SK-N-SH (cell line): ENCODE data around the gene UTP25. TPM values are rescaled to one million over a fixed set of nuclear protein-coding genes. Genes with fewer than 3 reads are reported as not detected.

Experiments used
- CTCF ChIA-PET: fragments of 300-600, 350-600 bp; formaldehyde crosslinking; extraction: SDS; loops from one replicate; lab custom pipeline; 2021; lab: Yijun Ruan, JAX
- POLR2A ChIA-PET: fragments of 350-600 bp; sonication (Branson Sonifier 250); formaldehyde crosslinking; extraction: SDS; loops from one replicate; lab custom pipeline; 2020; ENCODE audit warnings: antibody characterized with exemption, inconsistent platforms; lab: Yijun Ruan, JAX
- DNase-seq: peaks from one replicate; pipeline ENCODE4 v3.0.0; 2012
- H2AFZ ChIP-seq: fragments of 200-600 bp; sonication (generic); 2 replicates; pipeline ENCODE4 v1.8.1; 2016; ENCODE audit warnings: antibody characterized with exemption, mild to moderate bottlenecking, low read depth
- H3F3A ChIP-seq: fragments of 200-600 bp; sonication (generic); replicated peaks from 2 replicates; pipeline ENCODE3; 2016; ENCODE audit warnings: antibody characterized with exemption, mild to moderate bottlenecking; ENCODE audit not compliant: insufficient read depth
- H3K27ac ChIP-seq, 2 experiments: fragments of 200-500 bp in 1 of 2; fragments of 200-600 bp in 1 of 2; sonication (Bioruptor generic) in 1 of 2; sonication (generic), shearing (Covaris generic) in 1 of 2; 2 replicates each; pipeline versions ENCODE4 v1.5.1 to v1.6.1; 2014 to 2016; ENCODE audit warnings: low read depth in 2 of 2, inconsistent platforms in 1 of 2, low read length in 1 of 2, mild to moderate bottlenecking in 1 of 2, mixed read lengths in 1 of 2
- H3K27me3 ChIP-seq: fragments of 200-600 bp; sonication (generic), shearing (Covaris generic); 2 replicates; pipeline ENCODE4 v1.6.1; 2016; ENCODE audit warnings: mixed run types; ENCODE audit not compliant: insufficient read depth
- H3K36me3 ChIP-seq, 2 experiments: fragments of 200-500 bp in 1 of 2; fragments of 200-600 bp in 1 of 2; sonication (Bioruptor generic) in 1 of 2; sonication (generic) in 1 of 2; replicated peaks in 1 of 2; 2 replicates each; pipeline versions ENCODE3 to v1.5.1; 2014 to 2016; ENCODE audit warnings: low read length in 1 of 2, mild to moderate bottlenecking in 1 of 2; ENCODE audit not compliant: insufficient read depth in 2 of 2, control insufficient read depth in 1 of 2
- H3K4me1 ChIP-seq, 2 experiments: fragments of 200-500 bp in 1 of 2; fragments of 200-600 bp in 1 of 2; sonication (Bioruptor generic) in 1 of 2; sonication (generic), shearing (Covaris generic) in 1 of 2; 2 replicates each; pipeline versions ENCODE4 v1.5.1 to v1.6.1; 2014 to 2016; ENCODE audit warnings: low read depth in 1 of 2, low read length in 1 of 2, mixed run types in 1 of 2; ENCODE audit not compliant: insufficient read depth in 2 of 2, control insufficient read depth in 1 of 2
- H3K4me2 ChIP-seq: fragments of 200-600 bp; sonication (generic), shearing (Covaris generic); 2 replicates; pipeline ENCODE4 v1.6.1; 2017; ENCODE audit warnings: mixed run types
- H3K4me3 ChIP-seq, 2 experiments: fragments of 200-500 bp in 1 of 2; fragments of 200-600 bp in 1 of 2; sonication (Bioruptor generic) in 1 of 2; sonication (generic), shearing (Covaris generic) in 1 of 2; 2 replicates each; pipeline versions ENCODE4 v1.5.1 to v1.8.1; 2014 to 2016; ENCODE audit warnings: low read depth in 2 of 2, inconsistent platforms in 1 of 2, low read length in 1 of 2, mild to moderate bottlenecking in 1 of 2, mixed read lengths in 1 of 2, moderate library complexity in 1 of 2
- H3K79me2 ChIP-seq: fragments of 200-600 bp; sonication (generic); 2 replicates; pipeline ENCODE4 v1.8.1; 2017; ENCODE audit warnings: mild to moderate bottlenecking; ENCODE audit not compliant: insufficient read depth
- H3K9ac ChIP-seq: fragments of 200-600 bp; sonication (generic); 2 replicates; pipeline ENCODE4 v1.6.1; 2017; ENCODE audit warnings: mixed run types
- H3K9me2 ChIP-seq: fragments of 200-600 bp; sonication (generic); 2 replicates; pipeline ENCODE4 v1.6.1; 2017; ENCODE audit warnings: mixed run types
- H3K9me3 ChIP-seq: fragments of 200-600 bp; sonication (generic); 2 replicates; pipeline ENCODE4 v1.6.1; 2017; ENCODE audit warnings: mixed run types, mild to moderate bottlenecking, moderate library complexity
- H4K20me1 ChIP-seq: fragments of 200-600 bp; sonication (generic); 2 replicates; pipeline ENCODE4 v1.6.1; 2017; ENCODE audit warnings: mild to moderate bottlenecking, mixed run types; ENCODE audit not compliant: insufficient read depth
- FOXJ3 ChIP-seq: sonication (generic); formaldehyde crosslinking; IDR thresholded peaks from 2 replicates; pipeline ENCODE4 v1.5.1; 2020; ENCODE audit warnings: mild to moderate bottlenecking, missing genetic modification reagents
- FOXM1 ChIP-seq: IDR thresholded peaks from 2 replicates; pipeline ENCODE4 v1.4.0; 2012; ENCODE audit warnings: low read depth, mild to moderate bottlenecking
- IRF3 ChIP-seq: fragments of 150-350 bp; IDR thresholded peaks from 2 replicates; pipeline ENCODE4 v1.6.1; 2016; ENCODE audit warnings: mild to moderate bottlenecking, low read depth, low read length
- MXI1 ChIP-seq: IDR thresholded peaks from 2 replicates; pipeline ENCODE4 v1.6.1; 2012; ENCODE audit warnings: mild to moderate bottlenecking, low read depth, low read length, improper control_type of control experiment
- NRF1 ChIP-seq: IDR thresholded peaks from 2 replicates; pipeline ENCODE4 v1.6.1; 2012; ENCODE audit warnings: low read depth, mild to moderate bottlenecking, low read length
- PBX3 ChIP-seq: IDR thresholded peaks from 2 replicates; pipeline ENCODE4; 2012
- POLR2AphosphoS5 ChIP-seq: IDR thresholded peaks from 2 replicates; pipeline ENCODE4 v1.6.1; 2012; ENCODE audit warnings: low read depth, low read length
- RAD21 ChIP-seq: IDR thresholded peaks from 2 replicates; pipeline ENCODE4 v1.6.1; 2012; ENCODE audit warnings: mild to moderate bottlenecking, low read length
- REST ChIP-seq: IDR thresholded peaks from 2 replicates; pipeline ENCODE4 v1.6.1; 2012; ENCODE audit warnings: mild to moderate bottlenecking, low read depth, low read length, moderate library complexity
- RFX5 ChIP-seq: IDR thresholded peaks from 2 replicates; pipeline ENCODE4 v1.6.1; 2012; ENCODE audit warnings: mild to moderate bottlenecking, improper control_type of control experiment, low read length
- RXRA ChIP-seq: IDR thresholded peaks from 2 replicates; pipeline ENCODE4 v1.4.0; 2012; ENCODE audit warnings: low read depth, mild to moderate bottlenecking, borderline replicate concordance
- SIN3A ChIP-seq: IDR thresholded peaks from 2 replicates; pipeline ENCODE4 v1.6.1; 2012; ENCODE audit warnings: low read depth, mild to moderate bottlenecking, low read length, moderate library complexity, borderline replicate concordance
- SMC3 ChIP-seq: IDR thresholded peaks from 2 replicates; pipeline ENCODE4 v1.6.1; 2012; ENCODE audit warnings: low read depth, low read length, improper control_type of control experiment
- TAF1 ChIP-seq: IDR thresholded peaks from 2 replicates; pipeline ENCODE4 v1.6.1; 2012; ENCODE audit warnings: low read depth, mild to moderate bottlenecking, low read length, moderate library complexity, borderline replicate concordance
- TEAD4 ChIP-seq: IDR thresholded peaks from 2 replicates; pipeline ENCODE4 v1.4.0; 2012; ENCODE audit warnings: mild to moderate bottlenecking, borderline replicate concordance; ENCODE audit not compliant: insufficient read depth
- USF1 ChIP-seq: IDR thresholded peaks from 2 replicates; pipeline ENCODE4 v1.4.0; 2012; ENCODE audit warnings: low read depth, borderline replicate concordance
- USF2 ChIP-seq: fragments of 150-350 bp; IDR thresholded peaks from 2 replicates; pipeline ENCODE4 v1.6.1; 2017; ENCODE audit warnings: antibody characterized with exemption, low read length, low read depth, borderline replicate concordance
- YY1 ChIP-seq: IDR thresholded peaks from 2 replicates; pipeline ENCODE4 v1.4.0; 2012; ENCODE audit warnings: low read depth, mild to moderate bottlenecking
- ZBTB33 ChIP-seq: IDR thresholded peaks from 2 replicates; pipeline ENCODE4 v1.4.0; 2012; ENCODE audit warnings: low read depth, borderline replicate concordance
- WGBS: methylation state at CpG from one replicate; pipeline ENCODE4 v1.1.6; 2017; ENCODE audit warnings: low lambda C conversion rate; 5-methylcytosine and 5-hydroxymethylcytosine counted together
- polyA plus RNA-seq, 3 experiments: library from polyadenylated mRNA; depleted of rRNA; stranded (reverse); fragments of >200 nt; gene quantifications; 2 replicates each; pipeline ENCODE4 v1.2.3, GENCODE V29; 2012

The UTP25 gene
- polyA plus RNA-seq, 1 of the 3 experiments (the other 2 are of a cell fraction): 6.3 TPM

- TF ChIP-seq IRF3 (no peak), SMC3 (no peak), NRF1 (no peak), RAD21 (no peak), RFX5 (peak; percentile 39; the same call in 1 of the 2 replicates), SIN3A (no peak), USF2 (no peak)
Observed at GRCh38 chr1:209879539-209879938, 51.8 kb downstream of the UTP25 start (continued).

- POLR2A ChIA-PET: no interaction called here
- Histone ChIP-seq H3K4me2 (peak overlapping the region; percentile 20), H3K9me2 (no peaks in the 10 kb centered on the region)
- TF ChIP-seq IRF3 (no peak), RAD21 (no peak), REST (no peak), RXRA (no peak), TAF1 (no peak), USF1 (no peak), POLR2AphosphoS5 (no peak), FOXJ3 (CRISPR knock-in tag) (no peak), SMC3 (no peak), ZBTB33 (no peak), YY1 (no peak), FOXM1 (no peak), MXI1 (no peak), PBX3 (no peak), TEAD4 (no peak)
Observed at GRCh38 chr1:209880031-209880430, 52.3 kb downstream of the UTP25 start.

More at GRCh38 chr1:209880031-209880430, 52.3 kb downstream of the UTP25 start:
- no peaks in the 10 kb centered on the region for H4K20me1 ChIP-seq
- 73% methylated on average over 3 of the region's 3 CpGs for WGBS
- peaks cover 42% of the 10 kb centered on the region for H3F3A ChIP-seq
- no peaks in the 10 kb centered on the region for H3K36me3 ChIP-seq
- H3K27me3 ChIP-seq: no peaks in the 10 kb centered on the region
- H3K9ac ChIP-seq: peak overlapping the region; percentile 33; the same call in 1 of the 2 replicates
- no peaks in the 10 kb centered on the region for H3K79me2 ChIP-seq
- no peaks in the 10 kb centered on the region for H3K9me3 ChIP-seq
- CTCF ChIA-PET: interaction anchor here (1.0 to 5.2 kb wide), 7 partner anchors 10 to 109 kb away, joined by 3 to 20 read pairs (median 5); no protein-coding TSS in a partner anchor
- H3K4me1 ChIP-seq: peaks cover 46 to 64% of the 10 kb centered on the region in 2 experiments
- H2AFZ ChIP-seq: 0 out of 2 replicates have a peak overlapping the region, but pooled peaks have one; percentile 12
- no peak for DNase-seq
- no peak overlapping the region for H3K4me3 ChIP-seq
- H3K27ac ChIP-seq: peak overlapping the region in 1 of 2 experiments; percentile 67; a peak in 2 of 4 replicates
